ENCODE data around the gene SEMA5A. TPM values are rescaled to one million over a fixed set of nuclear protein-coding genes. Genes with fewer than 3 reads are reported as not detected.

SEMA5A gene
- total RNA-seq, 1 donor = 57.0 TPM

GRCh38 chr5:9209846-9210492, 335.9 kb downstream of the SEMA5A start:
- no peak for DNase-seq (ENCODE audit: low read depth)
- TF ChIP-seq, protein P1, sequence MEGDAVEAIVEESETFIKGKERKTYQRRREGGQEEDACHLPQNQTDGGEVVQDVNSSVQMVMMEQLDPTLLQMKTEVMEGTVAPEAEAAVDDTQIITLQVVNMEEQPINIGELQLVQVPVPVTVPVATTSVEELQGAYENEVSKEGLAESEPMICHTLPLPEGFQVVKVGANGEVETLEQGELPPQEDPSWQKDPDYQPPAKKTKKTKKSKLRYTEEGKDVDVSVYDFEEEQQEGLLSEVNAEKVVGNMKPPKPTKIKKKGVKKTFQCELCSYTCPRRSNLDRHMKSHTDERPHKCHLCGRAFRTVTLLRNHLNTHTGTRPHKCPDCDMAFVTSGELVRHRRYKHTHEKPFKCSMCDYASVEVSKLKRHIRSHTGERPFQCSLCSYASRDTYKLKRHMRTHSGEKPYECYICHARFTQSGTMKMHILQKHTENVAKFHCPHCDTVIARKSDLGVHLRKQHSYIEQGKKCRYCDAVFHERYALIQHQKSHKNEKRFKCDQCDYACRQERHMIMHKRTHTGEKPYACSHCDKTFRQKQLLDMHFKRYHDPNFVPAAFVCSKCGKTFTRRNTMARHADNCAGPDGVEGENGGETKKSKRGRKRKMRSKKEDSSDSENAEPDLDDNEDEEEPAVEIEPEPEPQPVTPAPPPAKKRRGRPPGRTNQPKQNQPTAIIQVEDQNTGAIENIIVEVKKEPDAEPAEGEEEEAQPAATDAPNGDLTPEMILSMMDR (IDR thresholded peaks at IDR 0.05; ENCODE audit: insufficient read depth, low read length) = no peak
- H3K4me3 ChIP-seq (ENCODE audit: low read depth, low read length) = no peak overlapping the region

DNA sequence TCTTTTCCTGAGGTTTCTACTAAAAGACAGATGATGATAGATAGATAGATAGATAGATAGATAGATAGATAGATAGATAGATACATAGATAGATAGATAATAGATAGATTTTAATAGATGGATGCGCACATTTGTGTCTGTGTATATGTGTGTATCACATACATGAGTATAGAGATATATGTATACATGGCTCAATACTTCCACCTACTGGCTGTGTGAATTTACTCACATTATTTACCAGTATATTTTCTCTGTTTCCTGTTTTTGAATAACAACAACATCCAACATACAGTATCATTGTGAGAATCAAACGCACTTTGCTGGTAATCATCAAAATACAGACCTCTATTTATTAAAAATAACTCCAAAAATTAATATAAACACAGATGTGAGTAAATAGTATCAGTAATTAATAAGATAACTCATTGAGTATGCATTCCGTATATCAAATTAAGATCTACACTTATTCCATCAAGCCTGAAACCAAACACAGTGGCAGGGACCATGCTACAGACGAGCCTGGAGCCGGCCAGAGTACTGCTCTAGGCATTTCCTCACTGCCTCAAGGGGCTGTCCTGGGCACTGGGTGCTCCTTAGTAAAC, 338.0 kb downstream of the SEMA5A start:
- peak; percentile 78 for DNase-seq (ENCODE audit: low read depth)
- H3K4me3 ChIP-seq (ENCODE audit: low read depth, low read length) = no peak overlapping the region
- TF ChIP-seq, protein P1 (IDR thresholded peaks at IDR 0.05; ENCODE audit: insufficient read depth, low read length) = peak; percentile 48

DNA sequence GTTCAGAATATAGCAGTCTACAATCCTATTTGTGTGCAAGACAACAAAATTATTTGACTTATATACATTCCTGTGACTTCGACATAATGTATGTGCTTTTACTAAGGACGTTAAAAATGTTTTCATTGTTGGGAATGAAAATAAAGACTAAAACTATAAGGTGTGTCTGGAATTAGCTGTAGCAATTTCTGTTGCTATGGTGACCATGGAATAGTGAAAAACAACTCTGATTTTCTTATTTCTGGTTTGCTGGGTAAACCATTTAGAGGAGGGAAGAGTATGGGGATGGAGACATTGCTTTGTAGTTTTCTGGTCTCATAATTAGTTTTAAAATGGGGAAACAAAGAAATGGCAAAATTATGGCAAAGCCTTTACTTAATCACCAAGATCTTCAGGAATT, 343.2 kb downstream of the SEMA5A start:
- TF ChIP-seq, protein P1 (IDR thresholded peaks at IDR 0.05; ENCODE audit: insufficient read depth, low read length) = no peak
- DNase-seq (ENCODE audit: low read depth) = no peak

GRCh38 chr5:9201761-9202160, 344.1 kb downstream of the SEMA5A start:
- TF ChIP-seq, protein P1 (IDR thresholded peaks at IDR 0.05; ENCODE audit: insufficient read depth, low read length) = no peak

More for the DNA sequence above, 343.2 kb downstream of the SEMA5A start:
- no peak overlapping the region for H3K4me3 ChIP-seq (ENCODE audit: low read depth, low read length)

DNA sequence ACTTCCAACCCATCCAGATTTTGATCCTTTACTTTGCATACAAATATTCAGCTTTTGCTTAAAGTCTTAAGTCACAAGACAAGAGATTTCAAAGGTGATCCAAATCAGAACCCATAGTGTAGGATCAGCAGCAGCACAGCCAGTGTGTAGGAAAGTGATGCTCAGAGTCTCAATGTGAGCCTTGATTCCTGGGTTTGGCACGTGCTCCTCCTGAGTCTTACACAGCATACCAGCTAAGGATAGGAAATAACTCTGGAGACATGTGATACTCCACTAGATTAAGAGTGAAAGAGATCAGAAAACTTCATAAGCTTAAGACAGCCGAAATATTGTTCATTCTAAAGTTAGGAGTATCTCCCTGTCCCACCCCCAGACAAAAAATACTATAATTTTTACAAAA, 344.9 kb downstream of the SEMA5A start:
- TF ChIP-seq, protein P1 (IDR thresholded peaks at IDR 0.05; ENCODE audit: insufficient read depth, low read length) = no peak
- no peak for DNase-seq (ENCODE audit: low read depth)
- no peak overlapping the region for H3K4me3 ChIP-seq (ENCODE audit: low read depth, low read length)

More at GRCh38 chr5:9201761-9202160, 344.1 kb downstream of the SEMA5A start:
- DNase-seq (ENCODE audit: low read depth) = no peak
- H3K4me3 ChIP-seq (ENCODE audit: low read depth, low read length) = no peak overlapping the region

DNA sequence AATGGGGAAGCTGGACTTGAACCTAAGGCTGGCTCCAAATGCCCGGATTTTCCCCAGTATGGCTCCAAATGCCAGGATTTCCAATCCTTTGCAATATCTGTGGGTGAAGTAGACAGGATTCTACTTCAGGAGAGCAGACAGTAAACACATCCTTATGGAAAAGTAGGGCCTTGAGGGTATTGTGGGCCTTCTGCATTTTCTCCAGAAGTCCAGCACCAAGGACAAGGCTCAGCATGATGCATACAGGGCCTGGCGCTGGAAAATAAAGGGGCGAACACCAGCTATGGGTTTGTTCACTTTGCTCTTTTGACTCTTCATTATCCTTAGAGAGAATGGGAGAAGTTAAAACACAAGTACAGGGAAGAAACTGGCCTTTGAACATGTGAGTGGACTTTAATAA, 347.5 kb downstream of the SEMA5A start:
- H3K4me3 ChIP-seq (ENCODE audit: low read depth, low read length) = no peak overlapping the region
- DNase-seq (ENCODE audit: low read depth) = peak; percentile 36
- TF ChIP-seq, protein P1 (IDR thresholded peaks at IDR 0.05; ENCODE audit: insufficient read depth, low read length) = no peak

Measured in fibroblast of the aortic adventitia (primary cell).